GM19043 (cell line): Measurements from ENCODE around the gene GLYATL2.

ENCODE experiments used
- ATAC-seq: cut with Tn5 transposase; IDR thresholded peaks from one replicate; pipeline ENCODE4 v1.9.1; 2021; ENCODE audit warnings: low read depth; ENCODE audit not compliant: unreplicated experiment

Gene GLYATL2

GRCh38 chr11:58844361-58845005 is at the start of gene GLYATL2:
Gene GLYATL2 (minus strand): TSS chr11:58844704. CDS start chr11:58839612, 5,092 bp downstream.
- no peak for ATAC-seq

- ATAC-seq, result no peak
Measured at GRCh38 chr11:58893899-58894298, 49.4 kb upstream of the GLYATL2 start.

- ATAC-seq, result no peak
Measured at GRCh38 chr11:58888579-58888978, 44.1 kb upstream of the GLYATL2 start.

- no peak for ATAC-seq
Measured at GRCh38 chr11:58887452-58887851, 42.9 kb upstream of the GLYATL2 start.

- no peak for ATAC-seq
Measured at GRCh38 chr11:58880625-58881024, 36.1 kb upstream of the GLYATL2 start.

GRCh38 chr11:58880166-58880565 is 35.7 kb upstream of the GLYATL2 start:
- ATAC-seq, result no peak

GRCh38 chr11:58867556-58867955 is 23.1 kb upstream of the GLYATL2 start:
- ATAC-seq, result no peak

GRCh38 chr11:58866788-58867187 is 22.3 kb upstream of the GLYATL2 start:
- ATAC-seq, result no peak

- no peak for ATAC-seq
Measured at GRCh38 chr11:58864335-58864734, 19.8 kb upstream of the GLYATL2 start.

GRCh38 chr11:58863697-58864096 is 19.2 kb upstream of the GLYATL2 start:
- no peak for ATAC-seq

GRCh38 chr11:58861533-58861932 is 17.0 kb upstream of the GLYATL2 start:
- no peak for ATAC-seq

GRCh38 chr11:58856806-58857205 is 12.3 kb upstream of the GLYATL2 start:
- ATAC-seq, result no peak

GRCh38 chr11:58845386-58845785 is 882 bp upstream of the GLYATL2 start:
- ATAC-seq, result no peak

- no peak for ATAC-seq
Measured at GRCh38 chr11:58837707-58838388, 6.7 kb downstream of the GLYATL2 start.

GRCh38 chr11:58832056-58832645 is 12.4 kb downstream of the GLYATL2 start:
- ATAC-seq, result no peak

- ATAC-seq, result no peak
Measured at GRCh38 chr11:58830673-58831301, 13.7 kb downstream of the GLYATL2 start.

GRCh38 chr11:58829786-58830185 is 14.7 kb downstream of the GLYATL2 start:
- ATAC-seq, result no peak

- no peak for ATAC-seq
Measured at GRCh38 chr11:58813693-58814092, 30.8 kb downstream of the GLYATL2 start.

GRCh38 chr11:58811499-58811898 is 33.0 kb downstream of the GLYATL2 start:
- ATAC-seq, result no peak

- ATAC-seq, result no peak
Measured at GRCh38 chr11:58807343-58807742, 37.2 kb downstream of the GLYATL2 start.

- ATAC-seq, result no peak
Measured at GRCh38 chr11:58805065-58805464, 39.4 kb downstream of the GLYATL2 start.
